SK-N-MC (cell line): ENCODE measurements around the gene MTFR1L.

Experiments
- DNase-seq: peaks from one replicate; pipeline ENCODE4 v3.0.0-alpha.2; 2011; ENCODE audit warnings: low read depth, low spot score
- H3K27ac ChIP-seq: fragments of 200-600 bp; sonication (generic); 2 replicates; pipeline ENCODE4 v1.5.1; 2016; ENCODE audit warnings: mixed run types
- H3K36me3 ChIP-seq: fragments of 200-600 bp; sonication (generic); 2 replicates; pipeline ENCODE4 v1.6.1; 2017; ENCODE audit warnings: antibody characterized with exemption, low read length, mixed read lengths; ENCODE audit not compliant: insufficient read depth
- H3K4me3 ChIP-seq: fragments of 200-600 bp; sonication (generic); 2 replicates; pipeline ENCODE4 v1.5.1; 2016
- H3K9ac ChIP-seq: fragments of 200-600 bp; sonication (generic); 2 replicates; pipeline ENCODE4 v1.8.0; 2017; ENCODE audit warnings: mixed run types, mixed read lengths; ENCODE audit not compliant: insufficient read length
- H3K9me3 ChIP-seq: fragments of 200-600 bp; sonication (generic); 2 replicates; pipeline ENCODE4 v1.6.1; 2017; ENCODE audit warnings: low read depth, mild to moderate bottlenecking, antibody characterized with exemption, low read length, moderate library complexity, mixed read lengths
- EZH2 ChIP-seq: fragments of 200-600 bp; sonication (generic); IDR thresholded peaks from one replicate; pipeline ENCODE4 v1.6.1; 2017; ENCODE audit warnings: antibody characterized with exemption
- FOXP2 ChIP-seq: optimal IDR thresholded peaks from 2 replicates; pipeline ENCODE3; 2011; ENCODE audit warnings: mild to moderate bottlenecking, moderate library complexity; ENCODE audit not compliant: insufficient read depth; ENCODE audit errors: extremely low read length, control extremely low read depth
- POLR2AphosphoS5 ChIP-seq: IDR thresholded peaks from 2 replicates; pipeline ENCODE4 v1.6.1; 2012; ENCODE audit warnings: mild to moderate bottlenecking, low read depth, low read length, borderline replicate concordance

The MTFR1L gene

GRCh38 chr1:25875154-25875855 lies 55.6 kb downstream of the MTFR1L start, which contains the start of gene PAQR7:
PAQR7 (minus strand) TSS chr1:25875708; CDS start chr1:25863839, 11,869 bp downstream.
- DNase-seq: no peak
- no peak within 1 kb of the TSS for H3K4me3 ChIP-seq
- no peak within 1 kb of the TSS for H3K9ac ChIP-seq
- H3K36me3 ChIP-seq: no peaks in the 10 kb centered on the region
- no peak within 1 kb of the TSS for H3K27ac ChIP-seq
- TF ChIP-seq FOXP2 (no peak), POLR2AphosphoS5 (no peak), EZH2 (no peak)
- no peaks in the 10 kb centered on the region for H3K9me3 ChIP-seq

DNA sequence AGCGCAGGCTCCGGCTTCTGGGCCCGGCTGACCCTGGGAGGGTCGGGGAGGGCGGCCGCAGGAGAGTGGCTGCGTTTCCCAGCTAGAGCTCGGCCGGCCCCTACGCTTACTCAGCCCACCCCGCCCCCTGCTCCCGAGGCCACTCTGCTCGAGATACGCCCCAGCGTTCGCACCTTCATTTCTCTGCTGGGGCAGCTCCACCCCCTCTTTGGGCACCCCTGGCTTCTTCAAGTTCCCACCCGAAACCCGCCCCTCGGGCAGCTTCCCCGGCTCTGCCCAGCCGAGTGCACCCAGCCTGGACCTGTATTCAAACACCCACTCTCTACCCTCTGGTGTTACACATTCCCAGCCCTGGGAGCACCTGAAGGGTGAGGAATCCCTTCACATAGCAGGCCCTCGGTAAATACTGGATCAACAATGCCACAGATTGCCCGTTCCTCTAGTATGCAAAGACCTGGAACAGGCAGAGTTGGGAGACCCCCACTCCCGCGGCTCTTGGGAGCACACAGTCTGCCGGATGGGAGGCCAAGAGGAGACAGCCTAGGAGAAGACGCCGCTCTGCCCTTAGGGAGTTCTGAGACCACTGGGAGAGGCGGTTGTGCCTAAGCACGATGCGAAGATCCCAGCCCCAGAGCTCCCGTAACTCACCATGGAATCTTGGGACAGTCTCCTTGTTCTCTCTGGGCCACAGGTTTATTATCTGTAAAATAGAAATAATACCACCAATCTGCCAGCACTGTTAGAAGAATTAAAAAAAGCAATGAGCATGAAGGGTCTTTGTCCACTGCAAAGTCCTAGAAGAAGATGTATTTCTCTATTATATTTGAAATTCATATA lies 56.3 kb downstream of the MTFR1L start:
- Histone ChIP-seq H3K4me3 (no peak overlapping the region), H3K36me3 (no peaks in the 10 kb centered on the region), H3K9me3 (no peaks in the 10 kb centered on the region), H3K27ac (no peak overlapping the region), H3K9ac (no peak overlapping the region)
- no peak for DNase-seq
- no peak for TF ChIP-seq POLR2AphosphoS5
- no peak for TF ChIP-seq FOXP2
- TF ChIP-seq EZH2: no peak

- no peak overlapping the region for H3K4me3 ChIP-seq
- no peaks in the 10 kb centered on the region for H3K9me3 ChIP-seq
- TF ChIP-seq FOXP2 (no peak), POLR2AphosphoS5 (no peak)
- DNase-seq: no peak
- no peak overlapping the region for H3K27ac ChIP-seq
- H3K36me3 ChIP-seq: no peaks in the 10 kb centered on the region
- H3K9ac ChIP-seq: no peak overlapping the region
Observed at GRCh38 chr1:25876693-25877077, 56.9 kb downstream of the MTFR1L start.

DNA sequence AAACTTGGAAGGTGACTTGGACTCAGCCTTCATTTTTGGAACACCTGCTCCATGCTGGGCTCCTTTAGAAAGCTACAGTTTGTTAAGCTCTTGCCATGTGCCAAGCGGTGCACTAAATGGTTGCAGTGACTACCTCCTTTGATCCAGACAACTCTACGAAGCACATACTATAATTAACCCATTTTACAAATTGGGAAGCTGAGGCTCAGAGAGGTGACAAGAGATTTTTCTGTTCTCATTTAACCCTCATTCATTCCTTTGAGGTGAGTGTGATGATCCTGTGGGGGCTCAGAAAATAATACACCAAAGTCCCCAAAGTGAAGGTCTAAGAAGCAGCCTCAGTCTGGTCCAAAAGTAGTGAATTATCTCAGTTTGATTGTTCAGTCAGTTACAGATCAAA lies 57.4 kb downstream of the MTFR1L start:
- Histone ChIP-seq H3K27ac (no peak overlapping the region), H3K9me3 (no peaks in the 10 kb centered on the region), H3K36me3 (no peaks in the 10 kb centered on the region), H3K4me3 (no peak overlapping the region), H3K9ac (no peak overlapping the region)
- DNase-seq: no peak
- TF ChIP-seq EZH2 (no peak), FOXP2 (no peak), POLR2AphosphoS5 (no peak)

GRCh38 chr1:25878690-25879089 lies 58.9 kb downstream of the MTFR1L start:
- Histone ChIP-seq H3K36me3 (no peaks in the 10 kb centered on the region), H3K27ac (no peak overlapping the region), H3K9me3 (no peaks in the 10 kb centered on the region), H3K4me3 (no peak overlapping the region), H3K9ac (no peak overlapping the region)
- DNase-seq: no peak
- TF ChIP-seq EZH2: no peak
- TF ChIP-seq POLR2AphosphoS5: no peak
- no peak for TF ChIP-seq FOXP2

DNA sequence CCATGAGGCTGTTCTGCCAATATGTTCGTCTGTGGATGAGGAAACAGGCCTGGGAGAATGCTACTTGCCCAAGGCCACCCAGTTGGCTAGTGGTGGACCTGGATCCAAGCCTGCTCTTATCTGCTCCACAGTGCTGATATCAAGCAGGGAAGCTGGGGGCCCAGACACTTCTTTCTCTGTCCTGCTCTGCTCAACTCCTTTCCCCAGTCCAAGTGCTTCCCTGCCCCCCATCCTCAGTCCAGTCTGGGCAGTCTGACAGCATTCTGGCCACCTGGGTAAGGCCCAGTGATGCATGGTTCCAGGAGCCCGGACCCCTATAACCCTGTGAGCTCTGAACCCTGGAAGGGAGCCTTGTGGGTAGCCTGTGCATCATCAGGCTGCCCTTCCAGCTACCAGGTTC lies 59.9 kb downstream of the MTFR1L start:
- Histone ChIP-seq H3K36me3 (no peaks in the 10 kb centered on the region), H3K27ac (no peak overlapping the region), H3K9ac (no peak overlapping the region), H3K9me3 (no peaks in the 10 kb centered on the region), H3K4me3 (no peak overlapping the region)
- no peak for TF ChIP-seq EZH2
- no peak for TF ChIP-seq POLR2AphosphoS5
- TF ChIP-seq FOXP2: no peak
- no peak for DNase-seq

DNA sequence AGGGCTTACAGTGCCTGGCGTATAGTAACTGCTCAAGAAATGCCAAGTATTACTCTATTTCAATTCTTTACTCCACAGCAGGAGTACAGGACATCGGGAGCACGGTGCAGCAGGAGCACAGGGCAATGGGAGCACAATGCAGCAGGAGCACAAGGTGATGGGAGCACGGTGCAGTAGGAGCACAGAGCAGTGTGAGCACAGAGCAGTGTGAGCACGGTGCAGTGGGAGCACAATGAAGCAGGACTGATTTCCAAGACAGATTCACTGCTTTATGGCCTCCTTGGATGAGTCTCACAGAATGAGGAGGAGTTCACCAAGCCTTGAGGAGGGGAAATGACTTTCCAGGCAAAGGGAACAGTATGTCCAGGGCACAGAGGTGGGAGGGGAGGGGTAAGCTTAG lies 60.8 kb downstream of the MTFR1L start:
- no peak overlapping the region for H3K27ac ChIP-seq
- no peak for TF ChIP-seq EZH2
- no peak for TF ChIP-seq FOXP2
- no peak for TF ChIP-seq POLR2AphosphoS5

DNA sequence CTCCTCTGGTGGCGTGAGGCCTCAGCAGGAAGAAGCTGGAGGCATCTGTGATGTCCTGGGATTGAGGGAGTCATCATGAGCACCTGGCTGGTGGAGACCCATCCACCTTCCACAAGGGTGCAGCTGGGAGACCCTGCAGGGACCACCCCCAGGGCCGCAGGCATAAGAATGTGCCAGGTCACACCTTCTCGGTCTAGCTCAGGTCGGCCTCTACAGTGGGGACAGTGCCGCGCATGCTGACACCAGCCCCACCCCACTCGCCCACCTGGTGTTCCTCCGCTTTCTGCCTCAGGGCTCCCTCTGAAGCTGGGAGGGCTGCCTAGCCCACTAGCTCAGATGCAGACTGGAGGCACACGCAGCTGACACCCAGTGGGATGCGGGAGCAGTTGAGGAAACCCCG lies 61.5 kb downstream of the MTFR1L start:
- Histone ChIP-seq H3K36me3 (no peaks in the 10 kb centered on the region), H3K4me3 (no peak overlapping the region), H3K9ac (no peak overlapping the region), H3K27ac (no peak overlapping the region), H3K9me3 (no peaks in the 10 kb centered on the region)
- TF ChIP-seq FOXP2 (no peak), EZH2 (no peak)
- DNase-seq: no peak

More for the DNA sequence above, 60.8 kb downstream of the MTFR1L start:
- H3K4me3 ChIP-seq: no peak overlapping the region
- DNase-seq: no peak
- no peak overlapping the region for H3K9ac ChIP-seq
- H3K36me3 ChIP-seq: no peaks in the 10 kb centered on the region
- H3K9me3 ChIP-seq: no peaks in the 10 kb centered on the region
